Lower leg skin (tissue), 4 donors: Measurements from ENCODE around the gene TFG. TPM values are rescaled to one million over a fixed set of nuclear protein-coding genes. Genes with fewer than 3 reads are reported as not detected.

ENCODE experiments used
- DNase-seq, 2 donors: peaks; one replicate each; pipeline ENCODE4 v3.0.0-alpha.2; 2019; ENCODE audit warnings: low spot score in 2 of 2
- H3K4me3 ChIP-seq: fragments of 200-600 bp; sonication (generic); 2 replicates; pipeline ENCODE4 v1.5.1; 2017; ENCODE audit warnings: mild to moderate bottlenecking, low read depth; ENCODE audit not compliant: poor library complexity, severe bottlenecking
- POLR2A ChIP-seq, 2 donors: fragments of 450-650 bp; IDR thresholded peaks; one replicate each; pipeline ENCODE4 v1.6.1; 2016 to 2017; ENCODE audit warnings: antibody characterized with exemption in 2 of 2, mild to moderate bottlenecking in 1 of 2, moderate library complexity in 1 of 2
- WGBS, 2 donors: methylation state at CpG; one replicate each; pipeline ENCODE4 v1.1.5; 2018; 5-methylcytosine and 5-hydroxymethylcytosine counted together
- intact Hi-C: fragments of 100-400 bp; cut with DNase I; formaldehyde crosslinking; loops from one replicate; pipeline ENCODE4 v1.15.0; 2023; ENCODE audit warnings: low total_unique reads
- total RNA-seq, 4 donors: library from RNA; depleted of rRNA; stranded (reverse); fragments of >200 nt; gene quantifications; one replicate each; pipeline ENCODE4 v1.1.0, GENCODE V29; 2016
- TF ChIP-seq, protein P1 (sequence below), 3 donors: fragments of 450-650 bp; IDR thresholded peaks; one replicate each; pipeline ENCODE4 v1.5.1; 2016; ENCODE audit warnings: antibody characterized with exemption in 3 of 3, mild to moderate bottlenecking in 3 of 3, moderate library complexity in 2 of 3

TFG gene
- total RNA-seq, 4 donors from 2014 or later, result 61.0 to 67.9 (median 66.9) TPM

DNA sequence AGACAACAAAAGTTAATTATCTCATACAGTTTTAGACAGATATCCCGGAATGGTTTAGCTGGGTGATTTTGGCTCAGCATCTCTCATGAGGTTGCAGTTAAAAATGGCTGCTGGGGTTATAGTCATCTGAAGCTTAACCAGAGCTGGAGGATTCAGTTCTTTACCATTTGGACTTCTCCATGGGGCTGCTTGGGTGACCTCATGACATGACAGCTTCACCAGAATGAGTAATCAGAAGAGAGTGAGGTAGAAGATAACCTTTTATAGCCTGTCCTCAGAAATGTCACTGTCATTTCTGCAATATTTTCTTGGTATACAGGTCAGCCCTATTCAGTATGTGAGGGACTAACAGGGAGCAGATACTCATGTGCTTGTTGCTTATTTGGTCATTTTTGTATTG lies 30.9 kb downstream of the TFG start:
- no peak for DNase-seq
- no peak overlapping the region for H3K4me3 ChIP-seq
- intact Hi-C loops, result loop anchor here (10.0 kb wide), 1 partner anchor 1865 kb away; no protein-coding TSS in a partner anchor
- 83 to 94% methylated on average over 1 of the region's 1 CpG for WGBS, 2 donors
- TF ChIP-seq, protein P1, sequence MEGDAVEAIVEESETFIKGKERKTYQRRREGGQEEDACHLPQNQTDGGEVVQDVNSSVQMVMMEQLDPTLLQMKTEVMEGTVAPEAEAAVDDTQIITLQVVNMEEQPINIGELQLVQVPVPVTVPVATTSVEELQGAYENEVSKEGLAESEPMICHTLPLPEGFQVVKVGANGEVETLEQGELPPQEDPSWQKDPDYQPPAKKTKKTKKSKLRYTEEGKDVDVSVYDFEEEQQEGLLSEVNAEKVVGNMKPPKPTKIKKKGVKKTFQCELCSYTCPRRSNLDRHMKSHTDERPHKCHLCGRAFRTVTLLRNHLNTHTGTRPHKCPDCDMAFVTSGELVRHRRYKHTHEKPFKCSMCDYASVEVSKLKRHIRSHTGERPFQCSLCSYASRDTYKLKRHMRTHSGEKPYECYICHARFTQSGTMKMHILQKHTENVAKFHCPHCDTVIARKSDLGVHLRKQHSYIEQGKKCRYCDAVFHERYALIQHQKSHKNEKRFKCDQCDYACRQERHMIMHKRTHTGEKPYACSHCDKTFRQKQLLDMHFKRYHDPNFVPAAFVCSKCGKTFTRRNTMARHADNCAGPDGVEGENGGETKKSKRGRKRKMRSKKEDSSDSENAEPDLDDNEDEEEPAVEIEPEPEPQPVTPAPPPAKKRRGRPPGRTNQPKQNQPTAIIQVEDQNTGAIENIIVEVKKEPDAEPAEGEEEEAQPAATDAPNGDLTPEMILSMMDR (IDR thresholded peaks at IDR 0.05), result no peak
- no peak for TF ChIP-seq POLR2A (IDR thresholded peaks at IDR 0.05)

- WGBS, 2 donors, result 83 to 87% methylated on average over 3 of the region's 3 CpGs
- TF ChIP-seq POLR2A (IDR thresholded peaks at IDR 0.05), result no peak
- TF ChIP-seq, protein P1 (IDR thresholded peaks at IDR 0.05), result no peak
- intact Hi-C loops, result loop anchor here (10.0 kb wide), 1 partner anchor 1861 kb away; no protein-coding TSS in a partner anchor
- H3K4me3 ChIP-seq, result no peak overlapping the region
- no peak for DNase-seq
Measured at GRCh38 chr3:100743535-100743934, 34.2 kb downstream of the TFG start.

- DNase-seq, result no peak
- intact Hi-C loops, result loop anchor here (10.0 kb wide), 1 partner anchor 1860 kb away; no protein-coding TSS in a partner anchor
- WGBS, 2 donors, result 93 to 98% methylated on average over 2 of the region's 2 CpGs
- TF ChIP-seq, protein P1 (IDR thresholded peaks at IDR 0.05), result no peak
- TF ChIP-seq POLR2A (IDR thresholded peaks at IDR 0.05), result no peak
- no peak overlapping the region for H3K4me3 ChIP-seq
Measured at GRCh38 chr3:100744671-100745070, 35.4 kb downstream of the TFG start.

GRCh38 chr3:100745617-100746016 lies 36.3 kb downstream of the TFG start:
- intact Hi-C loops, result loop anchor here (10.0 kb wide), 1 partner anchor 1859 kb away; no protein-coding TSS in a partner anchor
- H3K4me3 ChIP-seq, result no peak overlapping the region
- no peak for TF ChIP-seq POLR2A (IDR thresholded peaks at IDR 0.05)
- TF ChIP-seq, protein P1 (IDR thresholded peaks at IDR 0.05), result no peak
- no peak for DNase-seq

DNA sequence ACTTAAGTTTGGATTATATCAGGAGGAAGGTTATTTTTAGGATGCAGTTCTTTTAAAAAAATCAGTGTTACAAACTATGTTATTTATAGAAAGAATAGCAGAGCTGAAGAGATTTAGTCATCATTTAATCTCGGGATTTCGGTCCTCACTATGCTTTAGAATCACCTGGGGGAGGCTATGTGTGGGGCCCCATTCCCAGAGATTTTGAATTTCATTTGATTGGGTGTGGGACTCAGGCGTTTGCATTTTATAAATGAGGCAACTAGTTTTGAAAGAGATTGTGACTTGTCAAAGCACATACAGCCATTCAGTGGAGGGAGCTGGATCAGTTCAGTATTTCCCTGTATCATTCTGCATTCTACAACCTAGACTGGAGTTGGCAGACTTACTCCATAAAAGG lies 36.8 kb downstream of the TFG start:
- DNase-seq, result no peak
- 68 to 78% methylated on average over 3 of the region's 3 CpGs for WGBS, 2 donors
- intact Hi-C loops, result loop anchor here (10.0 kb wide), 1 partner anchor 1859 kb away; no protein-coding TSS in a partner anchor
- no peak overlapping the region for H3K4me3 ChIP-seq
- TF ChIP-seq, protein P1 (IDR thresholded peaks at IDR 0.05), result no peak
- no peak for TF ChIP-seq POLR2A (IDR thresholded peaks at IDR 0.05)

DNA sequence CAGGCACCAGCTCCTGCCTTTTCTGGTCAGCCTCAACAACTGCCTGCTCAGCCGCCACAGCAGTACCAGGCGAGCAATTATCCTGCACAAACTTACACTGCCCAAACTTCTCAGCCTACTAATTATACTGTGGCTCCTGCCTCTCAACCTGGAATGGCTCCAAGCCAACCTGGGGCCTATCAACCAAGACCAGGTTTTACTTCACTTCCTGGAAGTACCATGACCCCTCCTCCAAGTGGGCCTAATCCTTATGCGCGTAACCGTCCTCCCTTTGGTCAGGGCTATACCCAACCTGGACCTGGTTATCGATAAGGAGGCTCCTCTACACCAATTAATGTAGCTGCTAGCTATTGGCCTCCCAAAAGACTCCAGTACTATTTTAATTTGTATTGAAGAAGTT lies 38.9 kb downstream of the TFG start:
- intact Hi-C loops, result loop anchor here (10.0 kb wide), 1 partner anchor 1857 kb away; no protein-coding TSS in a partner anchor
- DNase-seq, result no peak
- H3K4me3 ChIP-seq, result no peak overlapping the region
- TF ChIP-seq POLR2A (IDR thresholded peaks at IDR 0.05), result no peak
- TF ChIP-seq, protein P1 (IDR thresholded peaks at IDR 0.05), result no peak
- WGBS, 2 donors, result 96 to 98% methylated on average over 6 of the region's 6 CpGs
